ENCODE measurements around the gene CRAMP1. TPM values are rescaled to one million over a fixed set of nuclear protein-coding genes. Genes with fewer than 3 reads are reported as not detected.

The CRAMP1 gene
- total and polyA plus RNA-seq, 2 of the 8 experiments (the other 6 are each of a cell fraction or from before 2014, with no cell fraction given): 19.2 to 23.2 TPM

GRCh38 chr16:1653023-1653422 lies 40.9 kb downstream of the CRAMP1 start:
- Histone ChIP-seq H2BK12ac (ENCODE audit: low read depth, low read length) (no peak overlapping the region), H3K27me3 (replicated peaks in 1 of 4; ENCODE audit: control insufficient read depth in 3 of 4, extremely low read depth in 1 of 4, insufficient read depth in 3 of 4, low read length in 3 of 4) (no peaks in the 10 kb centered on the region), H3K27ac (ENCODE audit: low read depth, low read length) (no peak overlapping the region), H3K36me3 (ENCODE audit: control insufficient read depth in 2 of 4, insufficient read depth in 4 of 4, low read length in 3 of 4) (peaks cover 14 to 34% (median 28%) of the 10 kb centered on the region in 4 experiments; a peak in 7 of 8 replicates), H3K18ac (ENCODE audit: extremely low read depth, low read length) (no peak overlapping the region), H4K5ac (ENCODE audit: insufficient read length, low read depth, low read length) (no peak overlapping the region), H3K79me1 (ENCODE audit: low read depth, low read length) (peaks cover 12% of the 10 kb centered on the region; the same call in 1 of the 2 replicates), H2BK5ac (ENCODE audit: low read depth, low read length) (no peak overlapping the region), H3K23me2 (ENCODE audit: low read depth, low read length) (no peaks in the 10 kb centered on the region), H3K9me3 (ENCODE audit: insufficient read depth in 2 of 2, low read depth in 1 of 2, low read length in 1 of 2) (no peaks in the 10 kb centered on the region), H2AK5ac (ENCODE audit: low read depth, low read length) (no peak overlapping the region), H3K4me1 (replicated peaks in 1 of 4; ENCODE audit: control insufficient read depth in 3 of 4, insufficient read depth in 4 of 4, low read length in 3 of 4) (no peaks in the 10 kb centered on the region), H2BK20ac (ENCODE audit: low read length) (no peak overlapping the region), H2BK120ac (replicated peaks; ENCODE audit: low read depth, low read length) (no peak overlapping the region), H3K23ac (ENCODE audit: insufficient read length) (no peak overlapping the region), H4K8ac (ENCODE audit: extremely low read depth, insufficient read depth, low read length) (no peak overlapping the region), H3K14ac (ENCODE audit: insufficient read length) (no peak overlapping the region), H4K91ac (replicated peaks; ENCODE audit: insufficient read length, low read length) (no peak overlapping the region), H4K20me1 (replicated peaks in 1 of 2; ENCODE audit: control insufficient read depth in 1 of 2, insufficient read depth in 2 of 2, low read length in 2 of 2) (peaks cover 6 to 28% of the 10 kb centered on the region in 2 experiments), H3K4me3 (ENCODE audit: extremely low read depth in 1 of 4, insufficient read depth in 2 of 4, low read depth in 3 of 4, low read length in 4 of 4) (no peak overlapping the region), H3K9ac (replicated peaks in 1 of 4; ENCODE audit: extremely low read depth in 1 of 4, low read depth in 3 of 4, low read length in 3 of 4) (no peak overlapping the region), H3K56ac (replicated peaks; ENCODE audit: insufficient read length, low read depth, low read length) (no peak overlapping the region), H2BK15ac (ENCODE audit: low read length) (no peak overlapping the region), H3K4ac (replicated peaks; ENCODE audit: insufficient read length, low read depth, low read length) (no peak overlapping the region), H3K4me2 (ENCODE audit: insufficient read depth in 1 of 2, low read depth in 2 of 2, low read length in 2 of 2) (no peak overlapping the region), H2AFZ (ENCODE audit: low read length) (no peak overlapping the region), H3K79me2 (ENCODE audit: control insufficient read depth in 1 of 2, insufficient read depth in 2 of 2, low read length in 2 of 2) (0 out of 4 replicates have a peak, but pooled peaks cover 0 to 3% of the 10 kb centered on the region in 2 experiments)
- TF ChIP-seq NRF1 (IDR thresholded peaks at IDR 0.05; ENCODE audit: low read depth, low read length): no peak
- no peak for FAIRE-seq
- WGBS, 2 experiments (ENCODE audit: extremely low coverage in 1 of 2, insufficient coverage in 1 of 2, insufficient read length in 1 of 2, insufficient replicate concordance in 2 of 2, low coverage in 1 of 2, low lambda C conversion rate in 2 of 2, missing lambda C conversion rate in 1 of 2): 92% methylated on average over 15 of the region's 15 CpGs; no CpG with 5 or more reads in 1 of the 2 experiments
- DNase-seq (ENCODE audit: low read depth in 1 of 2, low spot score in 2 of 2): no peak
- POLR2A ChIA-PET (ENCODE audit: partially characterized antibody): interaction anchor here (0.9 to 1.9 kb wide), 4 partner anchors 9 to 119 kb away, joined by 3 to 5 read pairs (median 4); no protein-coding TSS in a partner anchor
- CTCF ChIA-PET (ENCODE audit: partially characterized antibody): interaction anchor here (1.4 kb wide), 1 partner anchor 21 kb away, joined by 3 read pairs; no protein-coding TSS in a partner anchor
